Measurements from ENCODE around the gene NDUFC2.

DNA sequence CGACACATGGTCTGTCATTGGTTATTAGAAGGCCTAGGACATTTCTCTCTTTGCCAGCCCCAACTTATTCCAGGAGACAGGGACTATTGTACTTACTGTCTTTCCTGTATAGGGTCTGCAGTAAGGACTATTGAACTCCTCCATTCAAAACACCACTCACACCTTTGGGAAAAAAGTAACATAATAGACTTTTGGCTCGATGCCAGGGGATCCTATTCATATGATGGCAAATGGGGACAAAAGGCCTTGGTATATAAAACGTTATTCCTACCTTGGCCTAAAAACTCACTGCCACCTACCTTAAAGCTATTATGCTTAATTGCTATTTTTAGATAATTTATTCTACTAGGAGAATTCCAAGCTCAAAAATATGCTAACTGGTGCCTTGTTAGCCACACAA, 6.3 kb upstream of the NDUFC2 start:
- TF ChIP-seq, protein P1, sequence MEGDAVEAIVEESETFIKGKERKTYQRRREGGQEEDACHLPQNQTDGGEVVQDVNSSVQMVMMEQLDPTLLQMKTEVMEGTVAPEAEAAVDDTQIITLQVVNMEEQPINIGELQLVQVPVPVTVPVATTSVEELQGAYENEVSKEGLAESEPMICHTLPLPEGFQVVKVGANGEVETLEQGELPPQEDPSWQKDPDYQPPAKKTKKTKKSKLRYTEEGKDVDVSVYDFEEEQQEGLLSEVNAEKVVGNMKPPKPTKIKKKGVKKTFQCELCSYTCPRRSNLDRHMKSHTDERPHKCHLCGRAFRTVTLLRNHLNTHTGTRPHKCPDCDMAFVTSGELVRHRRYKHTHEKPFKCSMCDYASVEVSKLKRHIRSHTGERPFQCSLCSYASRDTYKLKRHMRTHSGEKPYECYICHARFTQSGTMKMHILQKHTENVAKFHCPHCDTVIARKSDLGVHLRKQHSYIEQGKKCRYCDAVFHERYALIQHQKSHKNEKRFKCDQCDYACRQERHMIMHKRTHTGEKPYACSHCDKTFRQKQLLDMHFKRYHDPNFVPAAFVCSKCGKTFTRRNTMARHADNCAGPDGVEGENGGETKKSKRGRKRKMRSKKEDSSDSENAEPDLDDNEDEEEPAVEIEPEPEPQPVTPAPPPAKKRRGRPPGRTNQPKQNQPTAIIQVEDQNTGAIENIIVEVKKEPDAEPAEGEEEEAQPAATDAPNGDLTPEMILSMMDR (IDR thresholded peaks at IDR 0.05; ENCODE audit: low read length) = no peak
- TF ChIP-seq EZH2 (IDR thresholded peaks at IDR 0.05; ENCODE audit: borderline replicate concordance, low read length) = no peak
